Trophoblast cell (in vitro differentiated cells and primary cell): ENCODE measurements around the gene NEGR1.

Source experiments
- DNase-seq, 2 donors: peaks; one replicate each; pipeline ENCODE4 v3.0.0-alpha.2; 2016
- H2AFZ ChIP-seq: 2 replicates; pipeline ENCODE4 v1.6.1; 2013; ENCODE audit warnings: low read length, moderate library complexity, mild to moderate bottlenecking; ENCODE audit not compliant: insufficient read depth, poor library complexity
- H2AK5ac ChIP-seq: 2 replicates; pipeline ENCODE4 v1.6.1; 2013; ENCODE audit warnings: mild to moderate bottlenecking, low read length
- H2BK120ac ChIP-seq: 2 replicates; pipeline ENCODE4 v1.6.1; 2013; ENCODE audit warnings: low read length, mild to moderate bottlenecking, moderate library complexity; ENCODE audit not compliant: insufficient read depth, poor library complexity
- H2BK12ac ChIP-seq: 2 replicates; pipeline ENCODE4 v1.6.1; 2013; ENCODE audit warnings: mild to moderate bottlenecking, low read length, moderate library complexity
- H2BK5ac ChIP-seq: 2 replicates; pipeline ENCODE4 v1.6.1; 2013; ENCODE audit warnings: low read length, low read depth, moderate library complexity, mild to moderate bottlenecking; ENCODE audit not compliant: poor library complexity
- H3K14ac ChIP-seq: 2 replicates; pipeline ENCODE4 v1.6.1; 2013; ENCODE audit warnings: mild to moderate bottlenecking, low read length
- H3K18ac ChIP-seq: 2 replicates; pipeline ENCODE4 v1.6.1; 2013; ENCODE audit warnings: mild to moderate bottlenecking, low read length
- H3K23ac ChIP-seq: 2 replicates; pipeline ENCODE4 v1.6.1; 2013; ENCODE audit warnings: low read length
- H3K27ac ChIP-seq: 2 replicates; pipeline ENCODE4 v1.5.1; 2013; ENCODE audit warnings: low read depth, mild to moderate bottlenecking, inconsistent platforms, low read length, moderate library complexity
- H3K27me3 ChIP-seq: 2 replicates; pipeline ENCODE4 v1.6.1; 2013; ENCODE audit warnings: inconsistent platforms, mild to moderate bottlenecking, low read length, moderate library complexity; ENCODE audit not compliant: insufficient read depth
- H3K36me3 ChIP-seq, 2 experiments: 1 replicate in 1 of 2; 2 replicates in 1 of 2; pipeline ENCODE4 v1.6.1; 2013; ENCODE audit warnings: low read length in 2 of 2, mild to moderate bottlenecking in 2 of 2, moderate library complexity in 1 of 2; ENCODE audit not compliant: insufficient read depth in 2 of 2, control insufficient read depth in 1 of 2
- H3K4ac ChIP-seq: 2 replicates; pipeline ENCODE4 v1.6.1; 2013; ENCODE audit warnings: low read depth, mild to moderate bottlenecking, low read length, moderate library complexity
- H3K4me1 ChIP-seq, 2 experiments: 1 replicate in 1 of 2; 2 replicates in 1 of 2; pipeline ENCODE4 v1.6.1; 2013; ENCODE audit warnings: low read length in 2 of 2, mild to moderate bottlenecking in 2 of 2, moderate library complexity in 1 of 2; ENCODE audit not compliant: insufficient read depth in 2 of 2, control insufficient read depth in 1 of 2
- H3K4me2 ChIP-seq: 2 replicates; pipeline ENCODE4 v1.6.1; 2013; ENCODE audit warnings: inconsistent platforms, mild to moderate bottlenecking, low read length, moderate library complexity
- H3K4me3 ChIP-seq: 2 replicates; pipeline ENCODE4 v1.5.1; 2013; ENCODE audit warnings: mild to moderate bottlenecking, low read depth, low read length, inconsistent platforms
- H3K79me1 ChIP-seq: one replicate; pipeline ENCODE4 v1.6.1; 2013; ENCODE audit warnings: low read length
- H3K79me2 ChIP-seq: 2 replicates; pipeline ENCODE4 v1.6.1; 2013; ENCODE audit warnings: low read length, mild to moderate bottlenecking; ENCODE audit not compliant: control insufficient read depth, insufficient read depth, poor library complexity
- H3K9ac ChIP-seq: 2 replicates; pipeline ENCODE4 v1.6.1; 2013; ENCODE audit warnings: mild to moderate bottlenecking, low read length
- H3K9me3 ChIP-seq: 2 replicates; pipeline ENCODE4 v1.6.1; 2013; ENCODE audit warnings: low read depth, mild to moderate bottlenecking, control low read depth, inconsistent platforms, low read length; ENCODE audit not compliant: insufficient read depth
- H4K12ac ChIP-seq: 2 replicates; pipeline ENCODE4 v1.6.1; 2013; ENCODE audit warnings: low read depth, mild to moderate bottlenecking, low read length, moderate library complexity
- H4K8ac ChIP-seq: 2 replicates; pipeline ENCODE4 v1.6.1; 2013; ENCODE audit warnings: low read depth, mild to moderate bottlenecking, low read length, moderate library complexity
- H4K91ac ChIP-seq: one replicate; pipeline ENCODE4 v1.6.1; 2013; ENCODE audit warnings: low read depth, mild to moderate bottlenecking, low read length, moderate library complexity
- WGBS: extraction: QIAGEN DNeasy Blood & Tissue Kit; methylation state at CpG from one replicate; pipeline ENCODE4 v1.1.7; 2013; ENCODE audit warnings: missing lambda C conversion rate; ENCODE audit not compliant: insufficient read length, insufficient coverage; ENCODE audit errors: extremely low coverage; 5-methylcytosine and 5-hydroxymethylcytosine counted together

The NEGR1 gene

GRCh38 chr1:71638081-71638766, 644.1 kb downstream of the NEGR1 start:
- WGBS = no CpG with 5 or more reads among the region's 4 CpGs
- no peak for DNase-seq

DNA sequence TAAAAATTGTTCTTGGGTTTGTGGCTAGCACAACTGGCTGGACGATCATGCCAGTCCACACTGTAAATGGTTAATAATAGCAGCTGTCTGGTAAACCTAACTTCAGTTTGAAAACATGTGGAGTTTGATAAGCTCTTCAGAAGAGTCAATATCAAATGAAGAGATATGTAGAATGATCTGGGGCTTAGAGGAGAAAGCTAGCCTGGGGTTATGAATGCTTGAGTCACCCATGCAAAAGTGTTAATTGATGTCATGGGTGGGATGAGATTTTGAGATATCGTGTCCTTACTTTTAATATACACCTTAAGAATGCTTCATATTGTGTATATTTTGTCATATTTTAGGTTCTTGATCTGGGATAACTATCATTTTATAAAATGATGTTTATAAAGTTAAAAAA, 646.8 kb downstream of the NEGR1 start:
- Histone ChIP-seq H3K18ac (no peak overlapping the region), H4K8ac (no peak overlapping the region), H2BK12ac (no peak overlapping the region), H4K12ac (no peak overlapping the region), H3K4me3 (no peak overlapping the region), H2BK120ac (no peak overlapping the region), H2AK5ac (no peak overlapping the region), H3K27ac (no peak overlapping the region), H3K23ac (no peak overlapping the region), H3K36me3 (no peaks in the 10 kb centered on the region), H3K4me1 (no peaks in the 10 kb centered on the region), H2BK5ac (no peak overlapping the region), H3K9ac (no peak overlapping the region), H2AFZ (no peak overlapping the region), H3K9me3 (no peaks in the 10 kb centered on the region), H3K79me1 (no peaks in the 10 kb centered on the region), H3K4ac (no peak overlapping the region), H3K79me2 (no peaks in the 10 kb centered on the region), H4K91ac (no peak overlapping the region), H3K27me3 (no peaks in the 10 kb centered on the region), H3K14ac (no peak overlapping the region), H3K4me2 (no peak overlapping the region)
- WGBS = no CpG with 5 or more reads among the region's 2 CpGs
- no peak for DNase-seq

More at GRCh38 chr1:71638081-71638766, 644.1 kb downstream of the NEGR1 start:
- Histone ChIP-seq H3K18ac (no peak overlapping the region), H3K4me1 (no peaks in the 10 kb centered on the region), H2BK120ac (no peak overlapping the region), H2AK5ac (no peak overlapping the region), H4K8ac (no peak overlapping the region), H3K9me3 (no peaks in the 10 kb centered on the region), H3K27ac (no peak overlapping the region), H3K4ac (no peak overlapping the region), H2AFZ (no peak overlapping the region), H4K12ac (no peak overlapping the region), H3K4me3 (no peak overlapping the region), H3K79me2 (no peaks in the 10 kb centered on the region), H4K91ac (no peak overlapping the region), H3K9ac (no peak overlapping the region), H2BK5ac (no peak overlapping the region), H3K14ac (no peak overlapping the region), H3K23ac (no peak overlapping the region), H3K27me3 (no peaks in the 10 kb centered on the region), H2BK12ac (no peak overlapping the region), H3K36me3 (no peaks in the 10 kb centered on the region), H3K79me1 (no peaks in the 10 kb centered on the region), H3K4me2 (no peak overlapping the region)

DNA sequence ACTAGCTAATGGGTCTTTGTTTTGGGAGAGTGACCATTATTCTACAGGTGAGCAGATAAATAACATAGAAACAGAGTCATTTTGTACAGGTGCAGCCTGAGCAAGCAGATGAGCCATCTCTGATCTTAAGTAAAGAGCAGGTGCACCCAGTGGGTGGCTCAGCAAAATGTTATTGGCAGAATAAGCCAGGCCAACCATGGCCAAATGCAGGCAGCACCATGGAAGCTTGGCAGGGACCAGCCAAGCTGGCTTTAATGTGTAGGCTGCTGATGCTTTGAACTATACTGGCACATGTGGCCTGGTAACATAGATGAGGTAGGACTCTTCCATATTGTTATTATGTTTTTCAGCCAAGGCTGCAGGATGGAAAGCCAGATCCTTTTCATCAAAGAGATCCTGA, 648.2 kb downstream of the NEGR1 start:
- Histone ChIP-seq H3K27me3 (no peaks in the 10 kb centered on the region), H3K9me3 (no peaks in the 10 kb centered on the region), H3K36me3 (no peaks in the 10 kb centered on the region), H2AK5ac (no peak overlapping the region), H4K8ac (no peak overlapping the region), H4K12ac (no peak overlapping the region), H2BK120ac (no peak overlapping the region), H3K4ac (no peak overlapping the region), H3K4me2 (no peak overlapping the region), H3K79me1 (no peaks in the 10 kb centered on the region), H3K27ac (no peak overlapping the region), H2BK12ac (no peak overlapping the region), H4K91ac (no peak overlapping the region), H3K4me1 (no peaks in the 10 kb centered on the region), H3K18ac (no peak overlapping the region), H2AFZ (no peak overlapping the region), H3K9ac (no peak overlapping the region), H2BK5ac (no peak overlapping the region), H3K23ac (no peak overlapping the region), H3K14ac (no peak overlapping the region), H3K79me2 (no peaks in the 10 kb centered on the region), H3K4me3 (no peak overlapping the region)
- no peak for DNase-seq

- no CpG with 5 or more reads among the region's 1 CpG for WGBS
- H4K12ac ChIP-seq = no peak overlapping the region
- no peak overlapping the region for H3K4me3 ChIP-seq
- H2AFZ ChIP-seq = no peak overlapping the region
- H3K79me2 ChIP-seq = no peaks in the 10 kb centered on the region
- no peak for DNase-seq
- H3K79me1 ChIP-seq = no peaks in the 10 kb centered on the region
- H3K27ac ChIP-seq = no peak overlapping the region
- H2BK120ac ChIP-seq = no peak overlapping the region
- no peak overlapping the region for H3K9ac ChIP-seq
- no peak overlapping the region for H2BK5ac ChIP-seq
- no peaks in the 10 kb centered on the region for H3K27me3 ChIP-seq
- H3K4ac ChIP-seq = no peak overlapping the region
- no peak overlapping the region for H2BK12ac ChIP-seq
- no peak overlapping the region for H4K91ac ChIP-seq
- no peak overlapping the region for H3K4me2 ChIP-seq
- no peaks in the 10 kb centered on the region for H3K9me3 ChIP-seq
- no peak overlapping the region for H3K23ac ChIP-seq
- H3K14ac ChIP-seq = no peak overlapping the region
- no peaks in the 10 kb centered on the region for H3K36me3 ChIP-seq
- H2AK5ac ChIP-seq = no peak overlapping the region
- H3K18ac ChIP-seq = no peak overlapping the region
- H3K4me1 ChIP-seq = no peaks in the 10 kb centered on the region
- no peak overlapping the region for H4K8ac ChIP-seq
Measured at GRCh38 chr1:71630073-71630472, 652.3 kb downstream of the NEGR1 start.
